Activated CD8-positive, alpha-beta memory T cell treated with anti-CD3 and anti-CD28 coated beads for 24 hours (primary cell): Measurements from ENCODE around the gene ZMYND8.
"Not testable (repeated sequence)": the region's sequence is repeated elsewhere in the genome, so short reads cannot be mapped to it uniquely, and the experiment has no call there.

Experiments
- DNase-seq: peaks from one replicate; pipeline ENCODE4 v3.0.0-alpha.2; 2020

Gene ZMYND8

DNA sequence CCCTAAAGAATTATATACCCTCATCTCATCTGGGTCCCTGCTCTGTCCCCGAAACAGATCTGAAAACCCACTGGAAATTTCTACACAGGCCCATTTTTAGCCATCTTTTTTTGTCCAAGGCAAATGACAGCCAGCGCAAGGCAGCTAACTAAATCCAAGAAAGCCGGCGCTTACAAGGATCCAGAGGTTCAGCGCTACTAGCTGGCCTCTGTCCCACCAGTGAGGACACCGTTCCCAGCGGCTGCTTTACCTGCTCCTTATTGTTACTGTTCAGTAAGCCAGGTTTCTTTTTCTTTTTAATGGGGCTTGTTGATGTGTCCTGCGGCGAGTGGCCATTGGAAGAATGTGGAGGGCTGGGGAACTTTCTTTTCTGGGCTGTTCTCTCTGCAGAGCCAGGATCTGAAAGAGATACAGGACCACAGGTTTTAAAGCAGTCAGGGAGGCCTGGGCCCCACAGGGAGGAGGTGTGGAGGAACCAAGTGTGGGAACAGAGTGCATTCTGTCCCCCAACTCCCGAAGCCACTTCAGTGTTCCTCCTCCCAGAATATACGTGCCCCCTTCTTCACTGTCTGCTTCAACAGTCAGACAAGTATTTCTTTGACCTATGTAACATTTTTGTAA is 46.6 kb downstream of the ZMYND8 start:
- DNase-seq, result no peak

DNA sequence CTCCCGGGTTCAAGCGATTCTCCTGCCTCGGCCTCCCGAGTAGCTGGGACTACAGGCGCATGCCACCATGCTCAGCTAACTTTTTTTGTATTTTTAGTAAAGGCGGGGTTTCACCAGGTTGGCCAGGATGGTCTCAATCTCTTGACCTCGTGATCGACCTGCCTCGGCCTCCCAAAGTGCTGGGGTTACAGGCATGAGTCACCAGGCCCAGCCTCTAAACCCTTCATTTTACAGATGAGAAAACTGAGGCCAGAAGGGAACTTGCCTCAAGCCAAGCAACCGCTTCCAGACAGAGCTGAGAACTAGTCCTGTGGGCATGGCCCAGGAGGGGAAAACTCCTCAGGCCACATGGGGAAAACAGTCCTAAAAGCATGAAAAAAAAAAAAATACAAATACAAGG is 47.1 kb downstream of the ZMYND8 start:
- no peak for DNase-seq

DNA sequence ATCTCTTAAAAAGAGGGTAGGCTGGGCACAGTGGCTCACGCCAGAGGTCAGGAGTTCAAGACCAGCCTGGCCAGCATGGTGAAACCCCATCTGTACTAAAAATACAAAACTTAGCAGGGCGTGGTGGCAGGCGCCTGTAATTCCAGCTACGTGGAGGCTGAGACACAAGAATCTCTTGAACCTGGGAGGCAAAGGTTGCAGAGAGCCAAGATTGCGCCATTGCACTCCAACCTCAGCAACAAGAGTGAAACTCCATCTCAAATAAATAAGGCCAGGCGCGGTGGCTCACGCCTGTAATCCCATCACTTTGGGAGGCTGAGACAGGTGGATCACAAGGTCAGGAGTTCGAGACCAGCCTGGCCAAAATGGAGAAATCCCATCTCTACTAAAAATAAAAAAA is 48.9 kb downstream of the ZMYND8 start:
- not testable (repeated sequence) for DNase-seq

DNA sequence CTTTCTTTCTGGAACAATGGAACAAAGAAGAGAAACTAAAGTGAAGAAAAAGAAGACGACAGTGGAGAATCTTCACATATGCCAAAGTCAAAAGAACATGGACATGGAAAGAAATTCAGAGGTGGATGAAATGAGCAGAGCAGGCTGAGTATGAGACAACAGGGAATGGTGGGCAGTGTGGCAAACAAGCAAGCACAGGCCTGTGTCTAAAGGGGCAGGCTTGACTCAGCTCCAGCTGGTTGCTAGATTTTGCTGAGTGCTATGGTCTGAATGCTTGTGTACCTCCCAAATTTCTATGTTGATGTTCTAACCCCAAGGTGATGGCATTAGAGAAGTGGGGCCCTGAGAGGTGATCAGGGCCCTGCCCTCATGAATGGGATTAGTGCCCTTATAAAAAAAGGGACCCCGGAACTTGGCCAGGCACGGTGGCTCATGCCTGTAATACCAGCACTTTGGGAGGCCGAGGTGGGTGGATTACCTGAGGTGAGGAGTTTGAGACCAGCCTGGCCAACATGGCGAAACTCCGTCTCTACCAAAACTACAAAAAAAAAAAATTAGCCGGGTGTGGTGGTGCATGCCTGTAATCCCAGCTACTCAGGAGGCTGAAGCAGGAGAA is 49.6 kb downstream of the ZMYND8 start:
- no peak for DNase-seq

DNA sequence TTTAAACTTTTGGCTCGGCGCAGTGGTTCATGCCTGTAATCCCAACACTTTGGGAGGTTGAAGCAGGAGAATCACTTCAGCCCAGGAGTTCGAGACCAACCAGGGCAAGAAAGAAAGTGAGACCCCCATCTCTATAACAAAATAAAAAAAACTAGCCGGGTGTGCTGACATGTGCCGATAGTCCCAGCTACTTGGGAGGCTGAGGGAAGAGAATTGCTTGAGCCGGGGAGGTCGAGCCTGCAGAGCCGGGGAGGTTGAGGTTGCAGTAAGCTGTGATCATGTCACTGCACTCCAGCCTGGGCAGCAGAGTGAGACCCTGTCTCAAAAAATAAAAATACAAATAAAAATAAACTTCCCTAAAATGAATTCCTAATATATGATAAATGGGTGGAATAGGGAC is 50.4 kb downstream of the ZMYND8 start:
- DNase-seq, result no peak

DNA sequence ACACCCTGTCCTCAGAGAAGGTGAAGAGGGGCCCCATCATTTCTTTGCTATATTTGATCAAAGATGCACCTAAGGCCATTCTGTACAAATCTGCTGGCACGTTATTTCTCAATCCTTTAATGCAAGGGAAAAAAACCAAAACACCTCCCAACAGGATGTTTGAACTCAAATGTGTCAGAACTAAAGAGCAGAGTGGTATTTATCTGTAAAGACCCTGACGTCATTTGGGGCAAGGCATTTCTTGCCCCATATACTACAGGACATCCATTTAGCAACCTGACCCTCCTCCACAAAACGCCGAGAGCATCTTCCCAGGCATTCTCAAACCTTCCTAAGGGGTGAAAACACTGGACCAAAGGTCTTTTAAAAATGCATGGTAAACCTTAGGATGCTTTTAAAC is 50.8 kb downstream of the ZMYND8 start:
- DNase-seq, result no peak

DNA sequence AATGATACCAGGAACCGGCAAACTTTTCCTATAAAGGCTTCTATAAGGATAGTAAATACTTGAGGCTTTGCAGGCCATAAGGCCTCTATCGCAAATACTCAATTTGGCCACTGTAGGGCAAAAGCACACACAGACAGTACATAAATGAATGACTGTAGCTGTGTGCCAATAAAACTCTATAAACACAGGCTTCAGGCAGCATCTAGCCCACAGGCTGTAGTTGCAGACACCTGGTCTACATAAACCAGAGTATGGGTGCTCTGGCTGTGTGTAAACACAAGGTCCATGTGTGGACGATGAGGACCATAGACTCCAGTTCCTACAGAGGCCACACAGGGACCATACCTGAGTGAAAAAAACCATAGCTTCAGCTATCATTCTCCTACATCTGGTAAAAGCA is 52.2 kb downstream of the ZMYND8 start:
- DNase-seq, result no peak

DNA sequence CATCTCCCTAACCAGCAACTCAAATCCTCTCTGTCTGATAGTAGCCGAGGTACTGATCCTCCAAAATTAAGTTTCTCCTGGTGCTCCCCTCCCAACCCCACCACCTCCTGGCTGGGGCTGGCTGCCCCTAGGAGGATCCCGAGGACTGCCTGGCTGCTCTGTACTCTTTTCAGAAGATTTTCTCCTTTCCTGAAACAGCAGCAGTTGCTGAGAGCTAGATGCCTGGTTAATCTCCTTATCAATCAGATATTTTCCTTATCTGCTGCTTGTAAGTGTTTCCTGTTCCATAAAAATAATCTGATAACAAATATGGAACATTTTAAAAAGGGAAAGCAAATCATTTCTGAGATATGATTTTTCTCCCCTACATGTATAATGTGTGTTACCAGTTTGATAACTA is 52.8 kb downstream of the ZMYND8 start:
- no peak for DNase-seq

DNA sequence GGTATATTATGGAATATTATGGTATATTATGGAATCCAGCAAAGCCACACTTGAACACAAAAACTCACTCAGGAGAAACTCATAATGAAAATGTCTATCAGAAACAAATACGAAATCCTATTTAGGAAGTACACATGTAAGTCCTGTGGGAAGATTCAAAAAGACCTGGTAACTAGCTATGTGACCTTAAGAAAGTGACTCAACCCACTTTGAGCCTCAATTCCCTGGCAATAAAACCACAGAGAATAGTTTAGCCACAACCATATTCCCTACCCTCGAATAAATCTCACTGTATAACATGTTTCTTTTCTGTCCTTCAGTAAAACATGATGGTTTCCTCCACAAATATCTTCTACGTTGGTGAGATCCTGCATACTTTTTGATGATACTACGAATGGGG is 56.4 kb downstream of the ZMYND8 start:
- DNase-seq, result no peak

DNA sequence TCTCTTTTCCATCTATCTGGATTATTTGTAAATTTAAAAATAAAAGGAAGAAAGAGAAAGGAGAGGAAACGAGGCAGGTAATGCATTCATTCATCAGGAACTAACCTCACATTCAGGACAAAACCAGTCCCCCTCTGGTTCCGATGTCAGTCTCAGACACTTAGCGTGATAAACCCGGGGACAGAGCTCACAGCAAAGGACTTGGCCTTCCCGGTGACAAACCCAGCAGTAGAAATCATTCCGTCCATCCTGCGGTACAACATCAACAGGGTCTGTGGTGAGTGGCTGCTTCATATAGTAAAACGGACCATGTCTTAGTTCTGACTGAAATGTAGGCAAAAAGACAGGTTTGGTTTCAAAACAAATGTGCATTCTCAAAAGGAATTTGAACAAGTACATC is 57.9 kb downstream of the ZMYND8 start:
- no peak for DNase-seq

DNA sequence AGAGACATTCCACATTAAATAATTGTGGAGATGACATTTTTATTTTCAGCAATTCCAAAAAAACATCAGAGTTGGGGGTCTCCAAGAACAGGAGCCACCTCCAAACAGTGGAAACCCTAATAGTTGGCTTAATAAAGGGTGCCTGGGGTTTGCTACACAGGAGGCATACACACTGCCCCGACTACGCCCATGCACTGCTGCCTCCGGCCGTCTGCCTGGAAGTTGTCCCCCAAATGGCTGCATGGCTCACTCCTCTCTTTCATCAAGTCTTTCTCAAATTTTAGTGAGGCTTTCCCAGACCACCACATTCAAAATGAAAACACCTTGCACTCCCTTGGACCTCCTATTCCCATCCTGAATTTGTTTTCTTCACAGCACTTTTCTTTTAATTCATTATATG is 58.8 kb downstream of the ZMYND8 start:
- DNase-seq, result no peak

DNA sequence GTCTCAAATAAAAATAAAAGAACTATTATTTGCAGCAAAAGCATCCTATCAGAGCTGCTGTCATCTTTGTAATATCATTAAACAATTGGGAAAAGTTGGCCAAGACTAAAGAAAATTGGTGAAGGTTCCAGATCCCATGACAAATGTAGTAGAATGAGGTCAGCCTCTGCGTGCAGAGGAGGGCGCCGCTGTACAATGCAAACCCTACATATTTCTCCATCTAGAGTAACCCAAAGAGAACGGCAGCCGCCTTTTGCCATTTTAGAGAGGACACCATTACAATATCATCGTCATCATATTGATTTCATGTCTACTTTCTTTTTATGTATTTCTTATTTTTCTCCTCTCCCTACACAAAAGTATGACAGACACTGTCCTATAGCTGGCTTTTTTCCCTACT is 59.5 kb downstream of the ZMYND8 start:
- no peak for DNase-seq

DNA sequence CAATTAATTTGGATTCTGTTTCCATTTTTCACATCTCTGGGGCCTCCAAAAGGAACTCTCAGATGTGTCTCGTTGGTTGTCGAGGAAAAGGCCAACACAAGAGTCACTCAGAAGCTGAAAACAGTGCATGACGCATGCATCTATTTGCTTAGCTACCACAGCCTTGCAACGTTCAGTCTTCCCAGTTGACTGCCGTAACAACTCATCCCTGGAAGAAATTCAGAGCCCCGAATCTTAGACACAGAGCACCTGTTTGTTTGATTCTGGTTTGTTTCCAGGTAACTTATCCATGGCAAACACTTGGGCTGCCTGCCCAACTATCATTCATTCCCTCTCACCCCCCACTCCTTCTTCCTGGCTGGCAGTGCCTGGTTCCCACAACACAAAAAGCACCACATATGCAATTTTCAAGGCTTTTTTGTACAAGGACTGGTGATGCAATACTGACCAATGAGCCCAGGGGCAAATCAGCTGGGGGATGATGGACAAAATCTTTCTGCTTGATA is 60.5 kb downstream of the ZMYND8 start:
- DNase-seq, result no peak

DNA sequence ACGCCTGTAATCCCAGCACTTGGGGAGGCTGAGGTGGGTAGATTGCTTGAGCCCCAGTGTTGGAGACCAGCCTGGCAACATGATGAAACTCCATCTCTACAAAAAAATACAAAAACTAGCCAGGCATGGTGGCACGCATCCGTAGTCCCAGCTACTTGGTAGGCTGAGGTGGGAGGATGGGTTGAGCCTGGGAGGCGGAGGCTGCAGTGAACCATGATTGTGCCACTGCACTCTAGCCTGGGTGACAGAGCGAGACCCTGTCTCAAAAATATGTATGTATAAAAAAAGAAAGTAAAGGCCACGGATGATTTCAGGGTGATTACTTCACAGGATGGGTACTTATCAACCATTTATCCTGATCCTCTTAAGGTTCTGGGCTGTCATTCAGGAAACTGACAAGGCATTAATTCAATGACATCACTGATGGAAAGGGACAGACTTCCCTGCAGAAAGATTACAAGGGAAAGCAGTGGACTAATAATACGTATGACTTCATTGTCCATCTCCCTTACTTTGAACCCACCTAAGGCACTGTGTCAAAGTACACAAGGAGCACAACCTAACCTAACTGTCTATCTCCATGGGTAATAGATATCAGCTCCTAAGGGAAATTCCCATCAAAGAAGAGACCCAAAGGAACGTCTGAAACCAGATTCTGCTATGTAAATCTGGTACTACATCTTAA is 61.2 kb downstream of the ZMYND8 start:
- no peak for DNase-seq

DNA sequence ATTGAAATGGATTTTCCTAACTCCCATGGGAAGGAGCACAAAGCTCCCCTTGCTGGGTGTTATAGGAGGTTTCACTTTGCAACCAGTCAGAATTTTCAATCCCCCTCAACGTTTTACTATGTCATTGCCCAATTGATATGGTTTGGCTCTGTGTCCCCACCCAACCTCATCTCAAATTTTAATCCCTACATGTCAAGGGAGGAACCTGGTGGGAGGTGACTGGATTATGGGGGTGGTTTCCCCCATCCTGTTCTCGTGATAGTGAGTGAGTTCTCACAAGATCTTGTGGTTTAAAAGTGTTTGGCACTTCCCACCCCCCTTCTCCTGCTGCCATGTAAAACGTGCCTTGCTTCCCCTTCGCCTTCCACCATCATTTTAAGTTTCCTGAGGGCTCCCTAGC is 62.9 kb downstream of the ZMYND8 start:
- DNase-seq, result no peak

DNA sequence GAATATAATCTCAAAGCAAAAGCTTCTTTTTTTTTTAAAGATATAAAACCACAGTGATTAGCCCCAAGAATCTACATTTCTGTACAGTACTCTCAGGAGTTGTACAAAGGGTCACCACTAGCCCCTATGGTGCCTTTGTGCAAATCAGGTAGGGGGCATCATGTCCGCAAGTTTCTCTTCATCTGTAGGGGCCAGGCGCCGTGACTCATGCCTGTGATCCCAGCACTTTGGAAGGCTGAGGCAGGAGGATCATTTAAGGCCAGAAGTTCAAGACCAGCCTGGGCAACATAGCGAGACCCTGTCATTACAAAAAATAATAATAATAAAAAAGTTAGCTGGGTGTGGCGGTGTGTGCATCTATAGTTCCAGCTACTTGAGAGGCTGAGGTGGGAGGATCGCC is 63.9 kb downstream of the ZMYND8 start:
- no peak for DNase-seq

DNA sequence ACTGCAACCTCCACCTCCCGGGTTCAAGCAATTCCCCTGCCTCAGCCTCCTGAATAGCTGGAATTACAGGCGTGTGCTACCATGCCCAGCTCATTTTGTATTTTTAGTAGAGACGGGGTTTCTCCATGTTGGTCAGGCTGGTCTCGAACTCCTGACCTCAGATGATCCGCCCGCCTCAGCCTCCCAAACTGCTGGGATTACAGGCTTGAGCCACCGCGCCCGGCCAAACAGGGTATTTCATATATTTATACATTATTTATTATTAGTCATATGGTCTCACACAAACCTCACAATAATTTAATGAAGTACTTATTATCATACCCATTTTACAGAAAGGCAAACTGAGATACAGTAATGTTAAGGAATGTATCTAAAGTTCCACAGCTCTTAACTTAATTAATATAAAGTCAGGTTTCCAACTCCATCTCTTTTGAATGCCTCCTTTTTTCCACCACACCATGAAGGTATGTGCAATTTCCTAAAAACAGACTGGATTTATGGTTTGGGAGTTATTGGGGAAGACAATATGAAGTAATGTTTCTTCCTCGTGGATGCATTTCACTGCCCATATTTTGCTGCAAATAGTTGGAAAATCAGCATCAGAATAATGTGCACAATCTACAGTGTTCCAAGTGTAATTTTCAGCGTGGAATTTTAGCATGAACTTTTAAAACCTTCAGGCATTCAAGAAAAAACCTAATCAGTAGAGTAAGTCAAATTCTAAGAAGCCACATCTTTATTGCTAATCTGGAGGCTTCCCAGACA is 65.7 kb downstream of the ZMYND8 start:
- DNase-seq, result no peak

DNA sequence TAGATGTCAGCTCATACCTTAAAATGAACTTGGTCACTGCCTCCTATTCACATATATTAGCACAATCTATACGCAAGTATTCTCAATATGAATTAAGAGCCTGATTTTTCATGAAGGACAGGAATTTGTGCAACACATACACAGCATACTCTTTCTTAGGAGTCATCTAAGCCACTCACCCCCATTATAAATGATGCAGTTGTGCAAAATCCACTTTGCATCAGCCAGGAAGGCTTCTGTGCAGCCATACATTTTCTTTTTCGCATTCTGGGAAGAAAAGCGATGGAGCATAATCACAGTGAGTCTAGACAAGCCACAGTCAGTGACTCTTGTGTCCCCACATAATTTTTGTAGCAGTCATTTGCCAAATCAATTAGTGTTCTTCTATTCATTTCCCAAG is 66.5 kb downstream of the ZMYND8 start:
- no peak for DNase-seq

DNA sequence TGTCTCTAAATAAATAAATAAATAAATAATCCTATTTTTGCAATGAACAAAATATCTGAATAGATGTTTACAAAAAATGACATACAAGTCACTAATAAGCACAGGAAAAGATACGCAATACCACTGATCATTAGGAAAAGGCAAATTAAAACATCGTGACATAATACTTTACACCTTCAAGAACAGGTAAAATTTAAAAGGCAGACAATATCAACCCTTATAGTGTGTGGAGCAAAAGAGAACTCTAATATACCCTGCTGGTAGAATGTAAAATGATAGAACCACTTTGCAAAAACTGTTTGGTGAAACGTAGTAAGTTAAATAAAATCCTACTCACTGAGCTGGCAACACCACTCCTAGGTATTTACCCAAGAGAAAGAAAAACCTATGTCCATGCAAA is 67.4 kb downstream of the ZMYND8 start:
- DNase-seq, result no peak

DNA sequence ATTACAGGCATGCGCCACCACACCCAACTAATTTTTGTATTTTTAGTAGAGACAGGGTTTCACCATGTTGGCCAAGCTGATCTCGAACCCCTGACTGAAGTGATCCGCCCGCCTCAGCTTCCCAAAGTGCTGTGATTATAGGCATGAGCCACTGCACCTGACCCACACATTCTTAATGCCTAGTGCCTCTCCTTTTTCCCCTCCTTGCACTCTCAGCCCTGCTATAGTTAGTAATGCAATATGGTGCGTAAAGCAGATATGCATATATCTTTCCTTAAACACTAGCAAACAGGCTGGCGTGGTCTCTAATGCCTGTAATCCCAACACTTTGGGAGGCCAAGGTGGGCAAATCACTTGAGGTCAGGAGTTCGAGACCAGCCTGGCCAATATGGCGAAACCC is 68.0 kb downstream of the ZMYND8 start:
- not testable (repeated sequence) for DNase-seq

DNA sequence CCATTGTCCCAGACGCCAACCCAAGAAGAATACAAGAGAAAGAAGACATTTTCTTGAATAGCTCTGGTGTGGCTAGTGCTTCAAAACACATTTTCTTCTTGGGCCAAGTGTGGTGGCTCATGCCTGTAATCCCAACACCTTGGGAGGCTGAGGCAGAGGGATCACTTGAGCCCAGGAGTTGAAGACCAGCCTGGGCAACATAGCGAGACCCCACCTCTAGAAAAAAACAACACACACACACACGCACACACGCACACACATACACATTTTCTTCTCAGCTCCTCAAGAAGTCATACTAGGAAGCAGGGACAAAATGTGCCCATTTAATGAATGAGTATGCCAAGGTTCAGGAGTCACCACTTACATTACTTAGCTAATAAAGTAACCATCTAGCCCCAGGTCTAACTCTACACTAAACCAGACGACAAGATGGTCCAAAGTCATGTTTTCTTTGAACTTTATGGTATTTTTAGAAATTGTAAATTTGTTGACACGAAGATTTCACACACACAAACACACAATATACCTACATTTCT is 68.8 kb downstream of the ZMYND8 start:
- DNase-seq, result no peak

DNA sequence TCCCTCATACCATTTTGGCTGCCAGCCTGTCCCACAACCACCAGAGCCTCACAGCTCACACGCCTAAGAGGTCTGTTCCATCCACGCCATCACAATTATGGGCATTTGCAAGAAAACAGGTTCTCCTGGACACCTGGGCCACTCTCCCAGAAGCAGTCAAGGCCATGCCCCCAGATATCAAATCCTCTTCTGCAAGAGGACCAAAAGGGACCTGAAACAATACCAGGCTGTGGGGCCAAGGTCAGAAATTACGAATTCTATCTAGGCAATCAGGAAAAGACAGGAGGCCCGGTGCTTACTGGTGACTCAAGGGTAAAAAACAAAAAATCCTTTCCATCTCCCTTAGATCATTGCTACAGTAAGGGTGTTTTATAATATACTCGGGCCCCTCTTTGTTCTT is 69.8 kb downstream of the ZMYND8 start:
- DNase-seq, result no peak

DNA sequence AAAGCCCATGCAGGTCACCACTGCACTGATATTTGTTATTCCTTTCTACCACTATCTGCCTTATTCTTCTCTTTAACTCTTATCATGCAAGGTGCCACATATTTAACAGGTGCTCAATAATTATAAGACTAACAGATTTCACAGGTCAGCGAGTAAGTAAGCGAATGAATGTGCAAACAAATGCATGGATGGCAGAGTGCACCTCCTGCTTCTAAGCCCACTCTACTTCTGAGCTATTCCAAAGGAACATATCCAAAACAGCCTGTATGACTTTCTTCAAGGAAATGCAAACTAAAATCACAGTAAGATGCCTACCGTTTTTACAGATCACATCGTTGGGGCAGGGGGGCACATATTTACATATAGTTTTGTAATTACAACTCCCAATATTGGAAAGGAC is 71.3 kb downstream of the ZMYND8 start:
- no peak for DNase-seq

DNA sequence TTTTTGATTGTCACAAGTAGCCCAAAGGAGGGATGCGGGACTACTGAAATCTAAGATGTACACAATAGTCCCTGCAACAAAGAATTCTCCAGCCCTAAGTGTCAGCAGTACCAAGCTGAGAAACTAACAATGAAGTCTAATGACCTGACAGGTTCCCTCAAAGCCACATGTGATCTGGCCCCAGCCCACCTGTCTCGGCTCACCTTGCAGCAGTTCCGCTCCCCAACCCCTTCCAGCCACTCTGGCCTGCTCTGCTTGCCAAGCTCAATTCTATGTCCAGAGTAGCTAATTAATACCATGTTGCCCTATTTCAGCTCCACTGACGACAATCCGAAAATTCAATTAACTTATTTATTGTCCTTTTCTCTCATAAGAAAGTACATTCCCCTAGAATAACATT is 72.1 kb downstream of the ZMYND8 start:
- DNase-seq, result no peak
